Neural cell (in vitro differentiated cells): ENCODE results near the gene NCAM1. TPM values are rescaled to one million over a fixed set of nuclear protein-coding genes. Genes with fewer than 3 reads are reported as not detected.

Source experiments
- H2AFZ ChIP-seq: fragments of 200-600, 300-800 bp; sonication (generic), shearing (Covaris generic); 2 replicates; pipeline ENCODE4 v1.6.0; 2014; ENCODE audit warnings: low read depth, mild to moderate bottlenecking, antibody characterized with exemption, low read length, moderate library complexity
- H3F3A ChIP-seq: fragments of 200-600 bp; shearing (Covaris generic); 2 replicates; pipeline ENCODE4 v1.6.1; 2016; ENCODE audit warnings: mild to moderate bottlenecking, moderate library complexity, mixed read lengths, antibody characterized with exemption, low read length; ENCODE audit not compliant: insufficient read depth, poor library complexity, severe bottlenecking
- H3K27ac ChIP-seq: fragments of 200-600, 300-800 bp; sonication (generic), shearing (Covaris generic); 2 replicates; pipeline ENCODE4 v1.5.1; 2014; ENCODE audit warnings: mild to moderate bottlenecking, low read length, moderate library complexity
- H3K27me3 ChIP-seq: fragments of 300-800, 200-600 bp; sonication (generic), shearing (Covaris generic); 2 replicates; pipeline ENCODE4 v1.6.0; 2014; ENCODE audit warnings: mild to moderate bottlenecking, low read depth, low read length, moderate library complexity; ENCODE audit not compliant: insufficient read depth
- H3K36me3 ChIP-seq: fragments of 300-800, 200-600 bp; sonication (generic), shearing (Covaris generic); 2 replicates; pipeline ENCODE4 v1.5.1; 2014; ENCODE audit warnings: mild to moderate bottlenecking, antibody characterized with exemption, low read length, moderate library complexity; ENCODE audit not compliant: insufficient read depth
- H3K4me2 ChIP-seq: fragments of 300-800, 200-600 bp; sonication (generic), shearing (Covaris generic); 2 replicates; pipeline ENCODE4 v1.6.0; 2014; ENCODE audit warnings: mild to moderate bottlenecking, low read length
- H3K4me3 ChIP-seq: fragments of 300-800, 200-600 bp; sonication (generic), shearing (Covaris generic); 2 replicates; pipeline ENCODE4 v1.5.1; 2014; ENCODE audit warnings: mild to moderate bottlenecking, low read length, moderate library complexity
- H3K79me2 ChIP-seq: fragments of 200-600 bp; shearing (Covaris generic); replicated peaks from 2 replicates; pipeline ENCODE4 v1.6.0; 2014; ENCODE audit warnings: mild to moderate bottlenecking, low read length, moderate library complexity; ENCODE audit not compliant: insufficient read depth
- H3K9ac ChIP-seq: fragments of 300-800, 200-600 bp; sonication (generic), shearing (Covaris generic); 2 replicates; pipeline ENCODE4 v1.6.1; 2016; ENCODE audit warnings: mild to moderate bottlenecking, low read length, mixed read lengths
- H3K9me2 ChIP-seq: fragments of 200-600 bp; shearing (Covaris generic); 2 replicates; pipeline ENCODE4 v1.6.1; 2016; ENCODE audit warnings: mild to moderate bottlenecking, low read length, mixed read lengths; ENCODE audit not compliant: insufficient read depth
- H3K9me3 ChIP-seq: fragments of 200-600, 300-800 bp; sonication (generic), shearing (Covaris generic); 2 replicates; pipeline ENCODE4 v1.6.1; 2016; ENCODE audit warnings: mild to moderate bottlenecking, mixed run types, low read length, moderate library complexity, mixed read lengths
- H4K20me1 ChIP-seq: fragments of 200-600 bp; shearing (Covaris generic); 2 replicates; pipeline ENCODE4 v1.6.1; 2016; ENCODE audit warnings: mild to moderate bottlenecking, mixed run types; ENCODE audit not compliant: insufficient read depth
- EP300 ChIP-seq: fragments of 450-650 bp; conservative IDR thresholded peaks from 2 replicates; pipeline ENCODE4 v1.6.1; 2014; ENCODE audit warnings: antibody characterized with exemption, mild to moderate bottlenecking, moderate library complexity; ENCODE audit not compliant: poor library complexity, severe bottlenecking
- EZH2 ChIP-seq: fragments of 200-600, 300-800 bp; shearing (Covaris generic), sonication (generic); IDR thresholded peaks from 2 replicates; pipeline ENCODE4 v1.6.1; 2014; ENCODE audit warnings: antibody characterized with exemption, low read length, borderline replicate concordance, mild to moderate bottlenecking; ENCODE audit not compliant: insufficient read depth, poor library complexity, severe bottlenecking
- MXI1 ChIP-seq: fragments of 450-650 bp; conservative IDR thresholded peaks from 2 replicates; pipeline ENCODE4 v1.6.1; 2014; ENCODE audit warnings: antibody characterized with exemption, mild to moderate bottlenecking; ENCODE audit not compliant: poor library complexity, severe bottlenecking
- POLR2AphosphoS5 ChIP-seq: IDR thresholded peaks from 2 replicates; pipeline ENCODE4 v1.6.1; 2012
- RAD21 ChIP-seq: fragments of 450-650 bp; conservative IDR thresholded peaks from 2 replicates; pipeline ENCODE4 v1.6.1; 2014; ENCODE audit warnings: antibody characterized with exemption, mild to moderate bottlenecking, moderate library complexity
- SMC3 ChIP-seq: fragments of 450-650 bp; conservative IDR thresholded peaks from 2 replicates; pipeline ENCODE4 v1.6.1; 2014; ENCODE audit warnings: antibody characterized with exemption, mild to moderate bottlenecking, moderate library complexity; ENCODE audit not compliant: poor library complexity
- TAF1 ChIP-seq: IDR thresholded peaks from 2 replicates; pipeline ENCODE4 v1.6.1; 2012; ENCODE audit warnings: low read depth
- polyA plus RNA-seq: library from polyadenylated mRNA; depleted of rRNA; stranded (reverse); fragments of >200 nt; gene quantifications from 2 replicates; pipeline ENCODE4 v1.2.3, GENCODE V29; 2014
- TF ChIP-seq, protein P1 (sequence below): fragments of 450-650 bp; IDR thresholded peaks from 2 replicates; pipeline ENCODE4 v1.5.1; 2014; ENCODE audit warnings: antibody characterized with exemption, mild to moderate bottlenecking, moderate library complexity; ENCODE audit not compliant: poor library complexity, severe bottlenecking
- TF ChIP-seq, protein P2 (sequence below): IDR thresholded peaks from 2 replicates; pipeline ENCODE4 v1.6.1; 2012; ENCODE audit warnings: borderline replicate concordance

NCAM1 gene
- polyA plus RNA-seq, 1 donor from 2014 or later, result 120 TPM

DNA sequence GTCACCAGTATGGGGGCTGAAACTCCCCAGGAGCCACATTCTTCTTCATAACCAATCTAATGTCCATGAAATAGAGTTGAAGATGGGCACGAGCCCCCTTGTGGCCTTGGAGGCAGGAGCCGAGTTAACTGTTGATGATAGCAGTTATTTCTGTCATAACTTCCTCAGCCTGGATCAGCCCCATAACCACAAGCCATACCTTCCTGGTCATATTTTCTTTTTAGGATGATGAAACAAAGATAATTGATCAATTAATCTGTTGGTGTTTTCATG is 288.2 kb downstream of the NCAM1 start:
- no peaks in the 10 kb centered on the region for H3K79me2 ChIP-seq
- H3K4me3 ChIP-seq, result no peak overlapping the region
- H3K27me3 ChIP-seq, result no peaks in the 10 kb centered on the region
- no peak overlapping the region for H2AFZ ChIP-seq
- H4K20me1 ChIP-seq, result no peaks in the 10 kb centered on the region
- H3K9ac ChIP-seq, result no peak overlapping the region
- no peaks in the 10 kb centered on the region for H3K9me2 ChIP-seq
- peaks cover 21% of the 10 kb centered on the region for H3K36me3 ChIP-seq
- H3K27ac ChIP-seq, result no peak overlapping the region
- H3F3A ChIP-seq, result no peaks in the 10 kb centered on the region
- TF ChIP-seq MXI1, result no peak
- TF ChIP-seq SMC3, result peak; percentile 46
- TF ChIP-seq, protein P1, sequence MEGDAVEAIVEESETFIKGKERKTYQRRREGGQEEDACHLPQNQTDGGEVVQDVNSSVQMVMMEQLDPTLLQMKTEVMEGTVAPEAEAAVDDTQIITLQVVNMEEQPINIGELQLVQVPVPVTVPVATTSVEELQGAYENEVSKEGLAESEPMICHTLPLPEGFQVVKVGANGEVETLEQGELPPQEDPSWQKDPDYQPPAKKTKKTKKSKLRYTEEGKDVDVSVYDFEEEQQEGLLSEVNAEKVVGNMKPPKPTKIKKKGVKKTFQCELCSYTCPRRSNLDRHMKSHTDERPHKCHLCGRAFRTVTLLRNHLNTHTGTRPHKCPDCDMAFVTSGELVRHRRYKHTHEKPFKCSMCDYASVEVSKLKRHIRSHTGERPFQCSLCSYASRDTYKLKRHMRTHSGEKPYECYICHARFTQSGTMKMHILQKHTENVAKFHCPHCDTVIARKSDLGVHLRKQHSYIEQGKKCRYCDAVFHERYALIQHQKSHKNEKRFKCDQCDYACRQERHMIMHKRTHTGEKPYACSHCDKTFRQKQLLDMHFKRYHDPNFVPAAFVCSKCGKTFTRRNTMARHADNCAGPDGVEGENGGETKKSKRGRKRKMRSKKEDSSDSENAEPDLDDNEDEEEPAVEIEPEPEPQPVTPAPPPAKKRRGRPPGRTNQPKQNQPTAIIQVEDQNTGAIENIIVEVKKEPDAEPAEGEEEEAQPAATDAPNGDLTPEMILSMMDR, result peak; percentile 25
- no peaks in the 10 kb centered on the region for H3K9me3 ChIP-seq
- no peak overlapping the region for H3K4me2 ChIP-seq

DNA sequence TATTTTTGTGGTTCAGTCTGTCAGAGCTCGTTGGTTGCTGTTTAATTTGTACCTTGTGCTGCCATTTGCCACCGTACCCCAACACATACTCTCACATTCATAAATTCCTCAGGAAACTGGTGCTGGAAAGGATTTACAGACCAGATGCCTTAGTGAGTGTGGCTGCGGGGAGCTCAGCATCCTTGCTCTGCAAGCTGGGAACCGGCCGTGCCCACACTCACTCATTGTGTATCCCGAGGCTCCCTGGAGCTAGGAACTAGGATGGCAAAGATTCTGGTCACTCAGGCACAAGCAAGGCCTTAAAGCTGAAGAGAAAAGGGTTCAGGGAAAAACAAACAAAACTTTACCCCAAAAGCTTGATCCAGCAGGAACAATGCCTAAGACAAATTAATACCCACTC is 288.6 kb downstream of the NCAM1 start:
- Histone ChIP-seq H3K4me3 (no peak overlapping the region), H3K4me2 (no peak overlapping the region), H3F3A (no peaks in the 10 kb centered on the region), H2AFZ (no peak overlapping the region), H4K20me1 (no peaks in the 10 kb centered on the region), H3K27me3 (no peaks in the 10 kb centered on the region), H3K9me3 (no peaks in the 10 kb centered on the region), H3K9ac (no peak overlapping the region), H3K79me2 (no peaks in the 10 kb centered on the region), H3K9me2 (no peaks in the 10 kb centered on the region), H3K36me3 (peaks cover 21% of the 10 kb centered on the region), H3K27ac (no peak overlapping the region)
- TF ChIP-seq RAD21 (no peak), EZH2 (no peak), EP300 (no peak), MXI1 (no peak), SMC3 (no peak), POLR2AphosphoS5 (no peak), TAF1 (no peak)
- TF ChIP-seq, protein P1, result no peak
- TF ChIP-seq, protein P2, sequence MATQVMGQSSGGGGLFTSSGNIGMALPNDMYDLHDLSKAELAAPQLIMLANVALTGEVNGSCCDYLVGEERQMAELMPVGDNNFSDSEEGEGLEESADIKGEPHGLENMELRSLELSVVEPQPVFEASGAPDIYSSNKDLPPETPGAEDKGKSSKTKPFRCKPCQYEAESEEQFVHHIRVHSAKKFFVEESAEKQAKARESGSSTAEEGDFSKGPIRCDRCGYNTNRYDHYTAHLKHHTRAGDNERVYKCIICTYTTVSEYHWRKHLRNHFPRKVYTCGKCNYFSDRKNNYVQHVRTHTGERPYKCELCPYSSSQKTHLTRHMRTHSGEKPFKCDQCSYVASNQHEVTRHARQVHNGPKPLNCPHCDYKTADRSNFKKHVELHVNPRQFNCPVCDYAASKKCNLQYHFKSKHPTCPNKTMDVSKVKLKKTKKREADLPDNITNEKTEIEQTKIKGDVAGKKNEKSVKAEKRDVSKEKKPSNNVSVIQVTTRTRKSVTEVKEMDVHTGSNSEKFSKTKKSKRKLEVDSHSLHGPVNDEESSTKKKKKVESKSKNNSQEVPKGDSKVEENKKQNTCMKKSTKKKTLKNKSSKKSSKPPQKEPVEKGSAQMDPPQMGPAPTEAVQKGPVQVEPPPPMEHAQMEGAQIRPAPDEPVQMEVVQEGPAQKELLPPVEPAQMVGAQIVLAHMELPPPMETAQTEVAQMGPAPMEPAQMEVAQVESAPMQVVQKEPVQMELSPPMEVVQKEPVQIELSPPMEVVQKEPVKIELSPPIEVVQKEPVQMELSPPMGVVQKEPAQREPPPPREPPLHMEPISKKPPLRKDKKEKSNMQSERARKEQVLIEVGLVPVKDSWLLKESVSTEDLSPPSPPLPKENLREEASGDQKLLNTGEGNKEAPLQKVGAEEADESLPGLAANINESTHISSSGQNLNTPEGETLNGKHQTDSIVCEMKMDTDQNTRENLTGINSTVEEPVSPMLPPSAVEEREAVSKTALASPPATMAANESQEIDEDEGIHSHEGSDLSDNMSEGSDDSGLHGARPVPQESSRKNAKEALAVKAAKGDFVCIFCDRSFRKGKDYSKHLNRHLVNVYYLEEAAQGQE, result no peak
